K562 (cell line): ENCODE data around the gene CYB5RL. TPM values are rescaled to one million over a fixed set of nuclear protein-coding genes. Genes with fewer than 3 reads are reported as not detected.

Experiments
- HMG20B ChIP-seq: fragments of 250-450 bp; sonication (Bioruptor Pico); IDR thresholded peaks from 2 replicates; pipeline ENCODE4 v1.5.0; 2021; ENCODE audit warnings: mild to moderate bottlenecking
- POLR3A ChIP-seq: IDR thresholded peaks from 2 replicates; pipeline ENCODE4 v1.6.1; 2011; ENCODE audit warnings: borderline replicate concordance, mild to moderate bottlenecking, moderate library complexity; ENCODE audit not compliant: insufficient read length, insufficient read depth; ENCODE audit errors: extremely low read depth
- REST ChIP-seq, 2 experiments: fragments of 450-650 bp; formaldehyde crosslinking in 1 of 2; IDR thresholded peaks; 2 replicates each; pipeline versions ENCODE4 v1.4.0 to v1.6.1; 2014 to 2020; ENCODE audit warnings: mild to moderate bottlenecking in 2 of 2, borderline replicate concordance in 1 of 2, low read depth in 1 of 2
- polyA plus RNA-seq, 8 experiments: library from polyadenylated mRNA; depleted of rRNA in 4 of 8; stranded (reverse) in 5 of 8; unstranded in 3 of 8; fragments of >200 nt; fragmentation: Nextera tagmentation in 2 of 8; fragmentation: Illumina TruSeq in 1 of 8; extraction: Ambion mirVana in 2 of 8; extraction: Trizol in 1 of 8; gene quantifications; 2 replicates each; pipeline versions ENCODE4 v1.2.1 to v1.2.3, GENCODE V29; 2011 to 2014; ENCODE audit warnings: inconsistent platforms in 1 of 8, missing spikeins in 1 of 8
- total RNA-seq, 7 experiments: library from RNA; depleted of rRNA in 6 of 7; stranded (reverse); fragments of >200 nt in 6 of 7; fragmentation: Illumina TruSeq in 2 of 7; extraction: Trizol in 2 of 7; gene quantifications; 2 replicates each; pipeline versions ENCODE4 v1.2.1 to v1.2.3, GENCODE V29; 2011 to 2021; ENCODE audit warnings: low replicate concordance in 1 of 7
- TF ChIP-seq, protein P1 (sequence below): sonication (generic); formaldehyde crosslinking; IDR thresholded peaks from 2 replicates; pipeline ENCODE4 v1.8.0; 2022; ENCODE audit warnings: mild to moderate bottlenecking, missing genetic modification reagents

The CYB5RL gene
- total and polyA plus RNA-seq, 9 of the 15 experiments (the other 6 are each of a cell fraction or from before 2014, with no cell fraction given), result 7.9 to 18.0 (median 11.2) TPM

- TF ChIP-seq REST (IDR thresholded peaks at IDR 0.05; ENCODE audit: borderline replicate concordance), result no peak
- no peak for TF ChIP-seq REST (CRISPR knock-in tag; IDR thresholded peaks at IDR 0.05; ENCODE audit: low read depth)
- no peak for TF ChIP-seq POLR3A
- TF ChIP-seq, protein P1, sequence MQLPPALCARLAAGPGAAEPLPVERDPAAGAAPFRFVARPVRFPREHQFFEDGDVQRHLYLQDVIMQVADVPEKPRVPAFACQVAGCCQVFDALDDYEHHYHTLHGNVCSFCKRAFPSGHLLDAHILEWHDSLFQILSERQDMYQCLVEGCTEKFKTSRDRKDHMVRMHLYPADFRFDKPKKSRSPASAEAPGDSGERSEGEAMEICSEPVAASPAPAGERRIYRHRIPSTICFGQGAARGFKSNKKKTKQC (CRISPR knock-in tag), result no peak
- TF ChIP-seq HMG20B (CRISPR knock-in tag), result no peak
These were observed 28.2 kb downstream of the CYB5RL start (continued) for GRCh38 chr1:54171606-54172005.
